ENCODE results near the gene DLG2. TPM values are rescaled to one million over a fixed set of nuclear protein-coding genes. Genes with fewer than 3 reads are reported as not detected.

Gene DLG2
- total RNA-seq, 1 experiment from 2014 or later: 17.5 TPM

GRCh38 chr11:84608837-84609196 lies 1018.3 kb downstream of the DLG2 start (continued):
- no peak for TF ChIP-seq AFF4 (CRISPR knock-in tag; IDR thresholded peaks at IDR 0.05; ENCODE audit: borderline replicate concordance)
- no peak for TF ChIP-seq CDX4 (CRISPR knock-in tag; IDR thresholded peaks at IDR 0.05; ENCODE audit: borderline replicate concordance)
- no peak for TF ChIP-seq ZNF219 (CRISPR knock-in tag; IDR thresholded peaks at IDR 0.05; ENCODE audit: borderline replicate concordance)
- no peak for TF ChIP-seq MYBL2 (CRISPR knock-in tag; IDR thresholded peaks at IDR 0.05)

GRCh38 chr11:84607975-84608836 lies 1018.9 kb downstream of the DLG2 start:
- ChIA-PET CTCF (no interaction called here), POLR2A (no interaction called here)
- Mint-ChIP-seq H3K27me3 (ENCODE audit: low read depth) (no peaks in the 10 kb centered on the region), H3K27ac (no peak overlapping the region), H3K4me1 (no peaks in the 10 kb centered on the region), H3K9me3 (no peaks in the 10 kb centered on the region), H3K36me3 (no peaks in the 10 kb centered on the region), H3K4me3 (no peak overlapping the region)
- TF ChIP-seq CBFB (CRISPR knock-in tag; IDR thresholded peaks at IDR 0.05; ENCODE audit: low read depth) (no peak), IRF2 (CRISPR knock-in tag; IDR thresholded peaks at IDR 0.05; ENCODE audit: borderline replicate concordance, low read depth) (no peak), GABPB1 (CRISPR knock-in tag; IDR thresholded peaks at IDR 0.05) (no peak), HMGA2 (CRISPR knock-in tag; IDR thresholded peaks at IDR 0.05) (no peak), TEAD4 (CRISPR knock-in tag; IDR thresholded peaks at IDR 0.05) (no peak), NFATC4 (CRISPR knock-in tag; IDR thresholded peaks at IDR 0.05) (no peak)
- no peak for DNase-seq (ENCODE audit: low spot score)
- no peak for ATAC-seq

GRCh38 chr11:84594602-84595001 lies 1032.5 kb downstream of the DLG2 start:
- Mint-ChIP-seq H3K27me3 (ENCODE audit: low read depth) (no peaks in the 10 kb centered on the region), H3K27ac (no peak overlapping the region), H3K4me3 (no peak overlapping the region), H3K36me3 (no peaks in the 10 kb centered on the region), H3K4me1 (peaks cover 11% of the 10 kb centered on the region), H3K9me3 (no peaks in the 10 kb centered on the region)
- no peak for ATAC-seq
- DNase-seq (ENCODE audit: low spot score): no peak
- POLR2A ChIA-PET: no interaction called here
- CTCF ChIA-PET: no interaction called here
- TF ChIP-seq SMAD4 (CRISPR knock-in tag; IDR thresholded peaks at IDR 0.05) (no peak), ZBTB21 (CRISPR knock-in tag; IDR thresholded peaks at IDR 0.05; ENCODE audit: borderline replicate concordance) (no peak), ETV6 (CRISPR knock-in tag; IDR thresholded peaks at IDR 0.05) (no peak), ZSCAN18 (CRISPR knock-in tag; IDR thresholded peaks at IDR 0.05) (no peak), SOX15 (CRISPR knock-in tag; IDR thresholded peaks at IDR 0.05) (no peak), NR3C1 (CRISPR knock-in tag; conservative IDR thresholded peaks at IDR 0.05; ENCODE audit: low read depth) (no peak), ZMAT4 (CRISPR knock-in tag; IDR thresholded peaks at IDR 0.05) (no peak), ESRRA (CRISPR knock-in tag; IDR thresholded peaks at IDR 0.05; ENCODE audit: borderline replicate concordance) (no peak), RELA (CRISPR knock-in tag; IDR thresholded peaks at IDR 0.05; ENCODE audit: borderline replicate concordance) (no peak), JAZF1 (CRISPR knock-in tag; IDR thresholded peaks at IDR 0.05) (no peak), NR2C2 (CRISPR knock-in tag; IDR thresholded peaks at IDR 0.05) (no peak), ELF4 (CRISPR knock-in tag; IDR thresholded peaks at IDR 0.05; ENCODE audit: low read depth) (no peak), IRF1 (CRISPR knock-in tag; IDR thresholded peaks at IDR 0.05) (no peak), PRDM15 (CRISPR knock-in tag; IDR thresholded peaks at IDR 0.05) (no peak)

Data from WTC11 (cell line).